Activated naive CD4-positive, alpha-beta T cell treated with Interleukin-2 at 50 U/mL for 16 hours (primary cell): Measurements from ENCODE around the gene KCNIP4.

Experiments used
- DNase-seq: peaks from one replicate; pipeline ENCODE4 v3.0.0-alpha.2; 2020

Gene KCNIP4

DNA sequence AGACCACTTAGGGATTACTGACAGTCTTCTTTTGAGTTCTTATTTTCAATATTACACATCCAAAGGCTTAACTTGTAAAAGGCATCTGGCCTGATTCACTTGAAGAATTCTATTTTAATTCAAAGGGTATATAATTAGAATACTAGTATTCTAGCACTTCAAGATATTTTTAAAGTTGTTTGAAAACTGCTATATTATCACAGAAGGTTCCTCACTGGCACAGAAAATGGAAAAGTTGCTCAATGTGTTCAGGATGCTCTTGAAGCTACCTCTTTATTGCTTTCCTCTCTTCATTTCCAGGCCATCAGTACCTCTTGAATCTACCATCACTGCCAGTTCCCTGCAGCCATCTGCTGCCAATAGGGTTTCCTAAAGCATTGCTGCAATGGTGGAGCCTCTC lies 271.4 kb downstream of the KCNIP4 start:
- no peak for DNase-seq

DNA sequence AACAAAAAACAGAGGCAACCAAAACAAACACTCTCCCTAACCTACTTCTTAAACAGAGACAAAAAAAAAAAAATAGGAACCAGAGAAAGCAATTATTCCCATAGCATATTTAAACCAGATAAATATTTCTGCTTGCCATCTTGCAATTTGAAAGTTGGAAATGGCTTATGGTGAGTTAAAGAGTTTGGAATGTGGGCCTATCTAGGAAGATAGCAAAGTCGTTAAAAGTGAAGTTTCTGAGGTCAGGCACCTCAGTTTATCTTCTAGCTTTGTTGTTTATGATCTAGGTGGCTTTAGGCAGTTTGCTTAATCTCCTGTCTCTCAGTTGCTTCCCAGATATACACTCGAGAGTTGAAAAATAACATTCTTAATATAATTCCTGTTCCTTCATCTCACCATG lies 284.2 kb downstream of the KCNIP4 start:
- DNase-seq: no peak

DNA sequence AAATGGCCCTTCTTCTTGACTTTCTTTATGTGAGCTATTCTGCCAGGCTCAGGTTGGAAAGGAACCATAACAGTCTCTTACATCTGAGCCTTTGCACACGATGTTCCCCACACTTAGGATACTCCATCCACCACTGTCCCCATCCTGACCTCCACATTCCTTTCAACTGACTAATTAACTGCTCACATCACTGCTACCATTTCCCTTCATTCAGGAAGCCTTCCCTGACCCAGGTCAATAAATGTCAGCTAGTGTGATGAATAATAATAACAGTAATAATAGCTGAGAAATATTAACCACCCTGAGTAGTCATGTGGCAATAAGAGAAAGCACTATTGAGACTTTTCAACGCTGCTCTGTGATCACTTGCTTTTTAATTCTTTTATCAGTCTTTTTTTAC lies 291.7 kb downstream of the KCNIP4 start:
- no peak for DNase-seq

DNA sequence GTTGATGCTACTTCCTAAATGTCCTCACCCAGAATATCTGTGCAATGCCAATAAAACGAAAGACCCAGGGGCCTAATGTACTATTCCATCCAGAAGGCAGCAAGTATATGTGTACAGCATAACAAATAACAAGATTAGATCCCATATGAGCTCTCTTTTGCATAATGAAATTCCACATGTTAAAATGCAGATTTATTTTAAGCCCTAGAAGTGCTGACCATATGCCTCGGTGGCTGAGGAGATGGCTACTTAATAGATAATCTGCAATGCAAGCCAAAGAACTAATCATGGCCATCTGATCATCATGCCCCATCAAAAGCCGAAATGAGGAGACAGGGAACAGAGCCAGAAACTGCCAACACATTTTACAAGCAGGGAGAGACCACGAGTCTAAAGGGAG lies 293.5 kb downstream of the KCNIP4 start:
- DNase-seq: no peak

DNA sequence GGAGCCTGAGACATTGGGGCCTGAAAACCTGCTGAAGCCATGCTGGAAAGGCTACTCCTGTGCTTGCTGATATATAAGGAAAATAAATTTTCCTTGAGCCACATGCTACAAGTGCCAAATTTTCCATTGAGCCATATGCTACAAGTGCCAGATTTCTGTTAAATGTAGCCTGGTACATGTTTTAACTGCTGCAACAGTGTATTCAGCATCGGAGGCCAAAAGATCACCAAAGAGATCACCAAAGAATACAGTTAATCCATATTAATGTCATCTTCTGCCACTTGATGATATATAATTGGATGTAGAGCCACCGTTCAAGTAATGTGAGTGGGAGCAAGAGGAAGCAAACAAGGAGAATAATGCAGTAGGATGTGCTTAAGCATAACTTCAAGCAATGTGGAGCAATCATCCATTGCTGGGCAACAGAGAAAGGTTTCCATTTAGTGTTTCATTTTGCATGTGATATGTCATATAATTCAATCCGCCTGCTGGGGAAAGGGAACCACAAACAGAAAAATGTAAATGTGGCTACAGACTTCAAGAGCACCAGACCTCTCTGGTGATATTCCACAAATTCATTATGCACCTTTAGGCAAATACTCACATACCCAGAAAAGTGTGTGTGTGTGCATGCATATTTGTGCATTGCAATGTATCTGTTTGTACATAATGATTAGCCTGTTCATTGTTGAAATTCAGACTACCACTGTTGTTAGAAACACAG lies 295.9 kb downstream of the KCNIP4 start:
- no peak for DNase-seq

DNA sequence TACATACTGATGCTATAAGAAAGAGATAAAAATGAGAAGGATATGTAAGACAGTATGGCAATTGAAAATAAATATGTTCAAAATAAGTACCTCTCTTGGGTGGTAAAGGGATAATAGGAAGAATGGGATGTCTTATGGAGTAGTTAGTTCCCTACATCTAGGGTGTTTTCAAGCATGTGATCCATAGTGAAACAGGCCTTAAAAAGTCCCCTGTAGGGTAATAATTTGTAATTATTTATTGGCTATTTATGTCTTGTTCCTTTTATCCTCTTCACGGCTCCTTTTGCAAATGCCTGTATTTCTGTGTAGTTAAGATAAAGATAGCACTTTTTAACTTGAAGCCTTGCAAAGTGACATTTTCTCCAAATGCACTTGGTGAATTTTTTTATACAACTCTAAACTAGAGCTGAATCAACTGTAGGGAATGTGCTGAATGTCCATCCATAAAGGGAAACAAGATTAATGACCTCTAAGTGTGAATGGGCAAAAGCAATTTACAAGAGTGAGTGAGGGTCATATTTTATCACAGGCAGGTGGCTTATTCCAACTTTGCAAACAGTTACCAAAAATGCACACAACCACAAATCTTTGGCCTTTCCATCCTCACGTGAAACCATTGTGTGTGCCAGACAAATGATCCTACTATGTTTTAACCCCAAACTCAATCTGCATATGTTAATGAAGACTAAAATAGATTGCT lies 299.0 kb downstream of the KCNIP4 start:
- DNase-seq: no peak

DNA sequence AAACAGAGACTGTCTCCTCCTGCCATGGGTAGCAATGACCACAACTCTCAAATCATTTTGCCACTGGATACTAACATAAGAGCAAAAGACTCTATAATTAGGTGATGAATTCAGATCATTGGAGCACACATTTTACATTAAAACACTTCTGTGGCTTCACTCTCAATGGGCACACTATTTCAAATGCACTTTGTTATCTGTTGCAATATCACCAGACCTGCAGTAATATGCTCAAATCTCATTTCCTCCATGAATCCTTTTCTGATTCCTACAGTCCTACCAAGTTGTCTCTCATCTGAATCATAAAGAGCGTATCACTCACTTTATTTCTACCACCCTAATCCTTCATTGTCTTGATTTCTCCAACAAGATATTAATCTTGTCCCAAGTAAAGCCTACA lies 302.8 kb downstream of the KCNIP4 start:
- DNase-seq: no peak

DNA sequence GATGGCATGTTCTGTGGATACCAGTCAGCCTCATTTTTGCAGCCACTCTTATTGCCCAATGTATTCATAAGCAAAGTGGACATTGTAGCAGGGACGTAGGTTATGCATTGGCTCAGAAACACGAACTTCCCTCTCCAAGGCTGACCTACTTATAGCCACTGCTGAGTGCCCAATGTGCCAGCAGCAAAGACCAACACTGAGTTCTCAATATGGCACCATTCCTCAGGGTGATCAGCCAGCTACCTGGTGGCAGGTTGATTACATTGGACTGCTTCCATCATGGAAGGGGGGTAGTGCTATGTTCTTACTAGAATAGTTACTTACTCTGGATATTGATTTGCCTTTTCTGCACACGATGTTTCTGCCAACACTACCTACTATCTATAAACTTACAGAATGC lies 306.9 kb downstream of the KCNIP4 start:
- no peak for DNase-seq

DNA sequence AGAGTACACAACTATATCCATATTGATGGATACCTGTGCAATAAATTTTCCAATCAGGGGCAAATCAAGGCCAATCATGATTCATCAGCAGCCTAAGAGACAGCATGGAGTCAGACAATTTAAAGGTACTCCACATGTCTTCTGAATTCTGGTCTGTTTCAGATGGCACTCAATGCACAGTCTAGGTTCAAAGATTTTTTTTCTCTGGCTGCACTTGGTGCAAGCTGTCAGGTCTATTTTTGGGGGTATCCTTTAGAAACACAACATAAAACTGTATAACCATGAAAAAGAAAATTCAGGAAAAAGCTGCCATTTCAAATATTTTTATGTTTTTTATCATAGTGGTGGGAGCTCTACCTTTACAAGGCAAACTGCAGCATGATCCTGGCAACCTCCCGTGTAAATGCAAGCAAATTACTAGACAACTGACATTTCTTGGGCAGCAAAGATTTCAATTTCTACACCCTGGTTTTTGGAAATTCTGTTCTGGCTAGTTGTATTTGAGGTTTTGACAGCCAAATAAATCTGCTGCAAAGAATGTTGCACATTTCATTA lies 310.3 kb downstream of the KCNIP4 start:
- DNase-seq: no peak

DNA sequence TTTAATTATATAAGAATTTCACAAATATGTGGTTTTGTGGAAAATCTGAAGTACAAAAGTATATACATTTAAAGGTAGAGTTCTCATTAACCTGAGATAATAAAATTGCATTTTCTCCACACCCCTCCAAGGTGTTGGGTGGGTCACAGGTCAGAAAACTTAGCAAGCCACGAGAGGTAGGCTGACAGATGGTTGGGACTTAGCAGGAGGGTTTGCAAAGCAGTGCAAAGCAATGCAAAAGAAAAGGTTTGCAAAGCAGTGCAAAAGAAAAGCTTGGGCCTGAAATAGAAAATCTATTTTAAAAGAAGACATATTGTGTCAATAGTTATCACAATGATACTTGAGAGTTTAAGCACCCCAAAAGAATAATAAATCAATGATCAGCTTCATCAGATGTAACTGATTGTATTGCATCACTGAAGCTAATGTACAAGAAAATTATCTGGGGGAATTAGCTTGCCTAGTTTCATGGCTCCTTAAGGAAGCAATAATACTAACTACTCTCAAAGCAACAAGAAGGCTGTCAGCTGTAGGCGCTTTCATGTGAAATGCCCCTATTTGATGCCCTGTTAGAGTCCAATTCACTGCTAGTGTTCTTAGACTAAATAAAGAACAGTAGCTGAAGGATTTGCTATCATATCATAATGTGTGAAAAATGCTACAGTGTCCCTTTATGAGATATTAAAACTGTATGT lies 319.5 kb downstream of the KCNIP4 start:
- DNase-seq: no peak

DNA sequence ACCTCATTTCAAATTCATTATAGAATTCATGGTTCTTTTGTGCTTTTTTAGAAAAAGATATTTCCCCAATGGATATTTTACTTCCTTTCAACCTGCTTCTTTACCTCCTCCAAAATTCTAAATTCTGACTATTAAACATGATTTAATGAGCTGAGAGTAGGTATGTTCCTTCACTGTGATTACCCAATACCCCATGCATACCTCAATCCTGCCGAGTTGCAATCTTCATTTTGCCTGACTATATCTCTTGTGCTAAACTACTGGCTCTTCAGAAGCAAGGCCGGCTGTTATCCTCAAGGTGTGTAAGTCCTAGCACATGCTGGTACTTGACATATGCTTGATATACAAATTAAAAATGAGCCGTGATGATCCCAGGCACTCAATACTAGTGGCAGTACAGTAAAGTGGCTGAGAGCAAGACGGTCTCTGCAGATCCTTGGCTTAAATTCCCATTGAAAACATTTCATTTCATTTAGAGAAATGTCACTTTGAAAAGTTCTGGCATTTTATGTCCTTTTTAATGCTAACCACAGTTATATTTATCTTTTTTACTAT lies 320.4 kb downstream of the KCNIP4 start:
- no peak for DNase-seq

DNA sequence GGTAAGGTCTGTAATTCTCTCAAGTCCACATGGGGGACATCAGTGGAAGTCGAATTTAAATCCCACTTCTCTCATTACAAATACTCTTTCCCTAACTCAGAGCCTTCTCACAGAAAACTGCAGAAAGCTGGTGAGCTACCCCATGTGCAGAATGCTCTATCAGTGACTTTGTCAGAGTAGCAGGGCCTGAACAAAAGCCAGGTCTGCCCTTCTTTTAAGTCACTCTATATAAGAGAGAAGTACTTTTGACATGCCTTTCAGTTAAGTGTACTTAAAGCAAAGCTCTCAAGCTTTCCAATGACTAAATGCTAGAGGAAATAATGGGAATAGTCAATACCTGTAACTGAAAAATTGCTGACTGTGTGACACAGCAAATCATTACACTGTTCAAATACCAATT lies 323.1 kb downstream of the KCNIP4 start:
- no peak for DNase-seq

DNA sequence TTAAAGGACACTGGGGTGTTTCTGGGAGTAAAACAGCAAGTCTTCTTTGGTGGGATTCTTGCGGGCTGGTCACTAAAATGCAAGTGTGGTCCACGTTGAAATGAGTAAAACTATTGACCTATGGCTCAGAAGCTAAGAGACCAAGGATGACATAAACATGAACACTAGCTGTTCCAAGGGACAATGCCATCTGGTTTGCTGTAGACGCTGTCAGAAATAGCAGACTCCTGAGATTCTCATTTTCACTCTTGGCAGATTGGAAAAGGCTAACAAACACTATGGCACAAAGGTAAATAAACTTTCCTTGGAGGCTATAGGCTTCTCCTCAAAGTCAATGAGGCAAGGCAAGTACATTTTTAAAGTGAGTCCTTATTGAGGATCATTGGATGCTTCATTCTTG lies 343.6 kb downstream of the KCNIP4 start:
- no peak for DNase-seq

DNA sequence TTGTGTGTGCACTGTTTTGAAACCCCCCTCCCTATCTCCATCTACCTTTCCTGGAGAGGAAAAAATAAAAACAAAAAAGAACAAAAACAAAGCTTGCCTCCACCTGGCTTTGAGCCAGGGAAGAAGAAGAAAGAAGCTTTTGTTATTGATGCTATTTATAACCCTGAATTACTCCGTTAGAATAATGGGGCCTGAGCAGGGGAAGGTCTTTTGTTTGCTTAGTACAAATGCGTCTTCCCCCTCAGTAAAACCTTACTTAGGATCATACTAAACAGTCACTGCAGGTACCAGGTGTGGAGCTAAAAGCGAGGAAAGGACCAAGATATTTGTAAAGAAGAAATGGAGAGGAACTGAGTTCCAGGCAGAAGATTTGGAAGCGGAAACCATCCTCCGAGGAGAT lies 352.1 kb downstream of the KCNIP4 start:
- DNase-seq: no peak

DNA sequence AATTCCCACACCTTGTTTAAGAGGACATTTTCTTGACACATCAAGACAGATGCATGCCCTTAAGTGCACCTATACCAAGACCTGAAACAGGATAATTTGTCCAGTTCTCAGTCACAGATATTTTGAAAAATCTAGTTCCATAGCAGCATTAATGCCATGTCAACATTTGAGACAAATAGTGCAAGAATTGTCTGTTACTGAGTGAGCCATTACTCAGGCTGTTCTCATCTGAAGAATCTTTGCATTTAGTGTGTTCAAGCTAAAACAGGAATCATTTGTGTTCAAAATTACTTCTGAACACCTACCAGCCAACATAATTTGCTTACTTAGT lies 354.9 kb downstream of the KCNIP4 start:
- DNase-seq: no peak

DNA sequence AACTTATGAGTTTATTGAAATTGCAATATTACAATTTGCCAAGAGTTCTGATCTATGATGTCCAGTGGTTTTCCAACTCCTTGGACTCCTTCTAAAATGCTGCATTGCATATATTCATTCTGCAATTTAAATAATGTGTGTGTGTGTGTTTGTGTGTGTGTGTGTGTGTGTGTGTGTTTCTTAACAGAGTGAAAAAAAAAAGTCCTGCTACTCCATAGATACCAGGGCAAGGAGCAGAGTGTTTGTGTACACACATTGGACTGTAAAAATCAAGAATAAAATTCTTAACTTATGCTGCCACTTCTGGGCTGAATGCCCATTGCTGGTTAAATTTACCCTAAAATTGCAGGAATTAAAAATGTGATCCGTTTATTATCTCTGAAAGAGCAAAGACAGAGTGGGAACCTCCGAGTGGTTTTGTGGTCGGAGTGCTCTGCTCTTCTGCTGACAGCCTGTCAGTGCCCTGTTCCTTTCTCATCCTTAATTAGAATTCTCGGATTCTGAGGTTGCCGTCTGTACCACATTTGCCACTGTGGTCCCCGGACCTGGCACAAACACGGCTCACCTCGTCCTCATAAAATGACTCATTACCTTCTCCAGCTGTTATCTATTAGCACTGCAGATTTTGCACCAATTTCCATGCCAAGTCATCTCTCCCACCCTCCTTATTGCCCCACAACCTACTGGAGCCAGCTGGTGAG lies 355.5 kb downstream of the KCNIP4 start:
- no peak for DNase-seq

DNA sequence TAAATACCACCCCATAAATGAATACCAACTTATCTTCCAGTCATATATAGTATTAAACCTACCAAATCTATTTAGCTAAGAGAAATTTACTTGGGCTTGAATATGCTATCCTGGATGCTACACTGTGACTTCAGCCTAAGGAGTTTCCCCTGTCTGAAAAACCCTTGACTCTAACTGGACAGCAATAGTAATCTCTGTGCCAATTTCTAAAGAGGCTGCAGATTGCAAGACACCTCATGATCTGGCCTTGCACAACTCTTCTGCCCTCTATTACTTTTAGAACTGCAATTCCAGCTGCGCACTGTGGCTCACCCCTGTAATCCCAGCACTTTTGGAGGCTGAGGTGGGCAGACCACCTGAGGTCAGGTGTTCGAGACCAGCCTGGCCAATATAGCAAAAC lies 371.5 kb downstream of the KCNIP4 start:
- DNase-seq: no peak

DNA sequence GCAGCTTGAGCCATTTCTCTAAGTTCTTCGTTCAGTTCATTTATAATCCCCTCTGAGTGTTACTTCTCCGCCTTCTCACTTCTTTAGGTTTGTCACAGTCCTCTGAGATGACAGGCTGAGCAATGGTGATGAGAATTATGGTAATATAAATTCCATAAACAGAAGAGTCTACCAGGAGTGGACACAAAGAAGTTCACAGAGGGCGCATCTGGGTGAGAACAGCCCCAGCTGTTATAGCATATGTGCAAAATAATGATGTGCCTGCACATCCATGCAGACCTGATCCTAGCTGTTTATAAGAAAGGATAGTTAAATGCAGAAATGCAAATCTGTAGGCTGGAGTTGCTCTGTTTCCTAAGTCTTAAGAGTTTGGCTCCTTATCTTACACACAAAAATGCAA lies 377.5 kb downstream of the KCNIP4 start:
- no peak for DNase-seq

DNA sequence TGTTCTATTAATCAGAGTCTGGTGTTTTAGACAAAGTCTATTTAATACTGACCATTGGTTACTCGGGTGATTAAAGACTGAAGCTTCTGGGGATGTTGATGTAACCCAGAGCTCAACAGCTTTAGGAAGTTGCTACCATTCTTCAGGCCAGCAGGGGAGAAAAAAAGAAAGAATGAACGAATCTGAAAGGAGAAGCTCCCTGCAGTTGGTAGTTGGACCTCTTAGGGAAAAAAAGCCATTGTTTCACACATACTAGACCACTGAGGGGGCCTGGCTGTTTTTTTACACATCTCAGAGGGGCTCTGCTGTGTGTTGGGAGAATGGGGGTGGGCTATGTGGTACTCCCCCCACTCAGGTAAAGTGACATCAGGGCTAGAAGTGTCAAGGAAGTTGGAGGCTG lies 378.9 kb downstream of the KCNIP4 start:
- no peak for DNase-seq

DNA sequence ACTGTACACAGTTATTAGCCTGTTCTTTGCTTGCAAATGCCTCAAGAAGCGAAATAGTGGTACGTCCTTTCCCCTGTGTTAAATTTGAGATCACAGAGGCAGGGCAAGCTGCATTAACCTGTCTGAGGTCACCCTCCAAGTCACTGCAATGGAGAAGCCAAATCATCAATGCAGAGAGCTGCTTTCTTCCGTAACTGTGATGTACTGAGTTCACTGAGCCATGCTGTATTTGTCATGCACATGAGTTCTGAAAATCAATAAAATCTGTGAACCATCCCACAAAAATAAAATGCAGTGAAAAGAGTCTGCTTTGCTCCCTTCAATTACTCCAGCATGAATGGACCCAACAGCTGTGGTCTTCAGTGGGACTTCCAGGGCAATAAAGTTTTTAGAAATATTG lies 393.5 kb downstream of the KCNIP4 start:
- DNase-seq: no peak

DNA sequence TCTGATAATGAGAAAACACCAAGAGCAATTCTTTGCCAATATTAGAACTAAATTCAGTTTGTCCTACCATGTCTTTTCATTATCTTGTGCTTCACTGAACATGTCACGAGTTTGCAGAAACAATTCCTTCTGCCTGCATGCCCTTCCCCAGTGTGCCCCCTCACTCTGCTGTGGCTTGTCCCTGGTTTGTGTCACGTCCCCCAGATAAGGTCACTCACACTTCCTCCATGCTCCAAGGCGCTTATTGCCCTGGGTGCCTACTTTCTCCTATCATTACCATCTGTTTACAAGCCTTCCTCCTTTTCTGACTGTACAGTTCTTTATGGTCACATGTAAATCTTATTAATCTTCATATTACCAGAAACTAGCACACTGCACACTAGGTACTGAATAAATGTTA lies 394.1 kb downstream of the KCNIP4 start:
- DNase-seq: no peak

DNA sequence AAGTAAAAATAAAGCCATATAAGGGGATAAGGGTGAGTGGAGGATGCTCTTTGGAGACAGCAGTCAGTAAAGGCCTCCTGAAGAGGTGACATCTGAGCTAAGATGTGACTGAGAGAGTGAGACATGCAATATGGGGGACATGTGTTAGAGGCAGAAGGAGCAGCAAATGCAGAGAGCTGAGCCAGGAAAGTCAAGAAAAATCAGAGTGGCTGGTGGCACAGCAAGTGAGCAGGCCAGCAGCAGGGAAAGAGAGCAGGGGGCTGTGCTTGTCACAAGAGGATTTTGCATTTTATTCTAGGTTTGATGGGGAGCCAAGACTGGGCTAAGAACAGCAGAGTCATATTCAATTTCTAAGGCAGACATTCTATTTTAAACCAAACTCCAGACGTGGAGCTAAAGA lies 394.5 kb downstream of the KCNIP4 start:
- no peak for DNase-seq

DNA sequence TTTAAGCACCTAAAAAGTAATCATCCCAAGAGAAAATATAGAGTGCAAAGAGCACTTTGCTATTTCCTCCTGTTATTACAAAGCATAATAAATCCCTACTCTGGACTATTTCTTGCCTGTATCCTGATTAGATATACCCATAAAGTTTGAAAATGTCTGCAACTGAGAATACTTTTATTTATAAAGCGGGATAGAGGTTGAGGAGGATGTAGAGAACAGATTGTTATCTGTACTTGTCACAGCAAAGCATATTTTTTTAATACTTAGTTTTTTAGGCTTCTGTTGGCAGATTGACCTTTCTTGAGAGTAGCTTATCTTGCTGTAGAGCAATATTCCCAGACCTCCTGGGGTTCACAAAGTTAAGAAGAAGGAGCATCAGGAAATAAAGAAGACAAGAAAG lies 396.1 kb downstream of the KCNIP4 start:
- DNase-seq: no peak
